GM19438 (cell line): ENCODE results near the gene ANXA3.
"Not testable (repeated sequence)": the region's sequence is repeated elsewhere in the genome, so short reads cannot be mapped to it uniquely, and the experiment has no call there.

ENCODE experiments used
- ATAC-seq: cut with Tn5 transposase; IDR thresholded peaks from one replicate; pipeline ENCODE4 v1.9.1; 2021; ENCODE audit warnings: low read depth; ENCODE audit not compliant: unreplicated experiment

Gene ANXA3

DNA sequence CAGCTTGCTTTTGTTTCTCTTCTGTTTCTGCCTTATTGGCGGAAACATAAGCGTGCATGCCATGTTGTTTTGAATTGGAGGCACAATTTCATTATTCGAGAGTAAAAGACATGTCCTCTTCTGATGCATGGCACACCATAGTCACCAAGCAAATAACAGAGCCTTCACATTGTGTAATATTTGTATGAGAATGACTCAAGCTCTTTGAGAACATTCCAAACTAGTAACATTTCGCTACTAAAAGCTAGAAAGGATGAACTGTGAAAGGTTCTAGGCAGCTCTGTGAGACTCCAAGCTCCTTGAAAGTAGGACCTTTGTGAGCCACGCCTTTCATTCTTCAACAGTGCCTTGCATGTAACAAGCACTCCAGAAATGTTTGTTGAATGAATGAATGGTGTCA, 9.2 kb upstream of the ANXA3 start:
- ATAC-seq = no peak

DNA sequence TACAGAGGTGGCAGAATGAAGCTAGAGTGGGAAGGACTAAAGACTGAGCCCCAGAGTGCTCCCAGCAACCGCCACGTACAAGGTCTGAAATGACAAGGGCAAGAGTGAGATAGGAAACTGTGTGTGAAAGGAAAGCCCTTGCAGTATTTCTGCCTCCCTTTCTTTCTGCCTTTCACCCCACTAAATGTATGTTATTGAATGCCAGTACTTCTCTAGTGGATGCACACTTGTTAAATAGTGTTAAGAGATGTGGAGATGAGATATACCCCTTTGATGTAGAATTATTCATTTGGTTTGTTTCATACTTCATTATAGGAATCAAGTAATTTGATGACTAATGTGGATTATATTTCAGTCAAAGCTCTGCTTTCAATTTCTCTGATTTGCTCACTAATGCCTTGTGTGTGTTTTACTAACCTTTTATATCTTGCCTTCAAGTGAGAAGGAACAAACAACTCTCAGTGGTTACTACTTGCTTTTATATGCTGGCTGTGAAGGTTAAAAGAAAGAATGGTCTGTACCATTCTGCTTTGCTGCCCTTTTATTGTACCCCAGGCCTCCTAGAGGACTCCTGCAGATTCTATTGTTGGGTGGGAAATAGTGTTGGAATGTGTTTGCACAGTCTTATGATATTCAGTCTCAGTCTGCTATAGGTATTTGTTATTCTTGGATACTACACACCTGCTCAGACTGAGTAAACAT, 8.0 kb upstream of the ANXA3 start:
- no peak for ATAC-seq

DNA sequence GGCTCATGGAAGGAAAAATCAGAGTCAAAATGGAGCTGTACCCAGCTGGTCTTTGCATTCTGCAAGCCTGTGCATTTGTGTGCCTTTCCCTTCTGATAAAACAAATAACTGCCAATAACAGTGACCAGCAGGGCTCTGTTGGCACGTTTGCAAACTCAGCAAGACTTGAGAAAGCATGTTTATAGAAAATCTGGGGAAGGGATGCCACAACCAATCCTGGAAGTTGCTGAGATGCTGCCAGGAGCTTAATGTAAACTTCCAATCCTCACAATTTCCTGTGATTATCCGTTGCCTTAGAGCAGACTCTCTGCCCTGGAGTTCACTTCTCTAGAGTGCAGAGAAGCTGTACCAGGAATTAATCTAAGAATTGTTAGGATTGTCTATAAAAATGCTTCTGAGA, 6.9 kb upstream of the ANXA3 start:
- ATAC-seq = no peak

DNA sequence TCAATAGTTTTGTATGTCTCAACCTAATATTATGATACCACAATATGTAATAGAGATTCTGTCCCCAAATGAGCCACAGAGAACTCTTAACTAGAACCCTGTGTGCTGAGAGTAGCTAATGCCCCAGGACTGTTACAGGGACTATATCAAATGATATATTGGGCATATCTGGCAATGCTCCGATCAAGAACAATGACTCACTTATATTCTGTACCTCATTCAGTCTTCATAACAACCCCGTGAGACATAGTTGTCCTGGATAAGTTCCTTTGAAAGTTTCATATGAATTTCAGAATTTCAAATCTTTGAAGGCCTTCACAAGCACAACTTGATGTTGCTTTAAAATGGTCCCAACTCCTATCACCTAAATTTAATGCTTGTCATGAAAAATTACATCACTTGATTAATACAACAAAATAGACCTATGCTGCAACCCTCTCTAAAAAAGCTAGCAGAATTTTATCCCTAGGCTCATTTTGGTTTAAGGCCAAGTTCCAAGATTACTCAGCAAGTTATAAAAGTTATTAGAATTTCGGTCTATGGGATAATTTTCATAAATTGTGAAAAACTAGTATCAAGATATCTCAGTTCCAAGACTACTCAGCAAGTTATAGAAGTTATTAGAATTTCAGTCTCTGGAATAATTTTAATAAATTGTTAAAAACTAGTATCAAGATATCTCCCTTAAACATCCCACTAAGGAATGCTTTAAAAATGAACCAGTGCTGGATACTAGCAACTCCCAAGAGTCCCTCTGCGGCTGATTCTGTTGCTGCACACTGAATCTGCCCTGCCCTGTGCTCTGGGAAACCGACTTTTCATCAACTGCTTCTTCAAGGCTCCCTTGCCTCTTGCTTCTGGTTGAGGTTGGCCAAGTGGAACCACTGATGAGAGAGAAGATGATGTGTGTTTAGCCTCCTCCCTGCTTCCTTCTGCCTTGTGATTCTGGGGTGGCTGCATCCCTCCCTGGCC, 6.0 kb upstream of the ANXA3 start:
- ATAC-seq = no peak

DNA sequence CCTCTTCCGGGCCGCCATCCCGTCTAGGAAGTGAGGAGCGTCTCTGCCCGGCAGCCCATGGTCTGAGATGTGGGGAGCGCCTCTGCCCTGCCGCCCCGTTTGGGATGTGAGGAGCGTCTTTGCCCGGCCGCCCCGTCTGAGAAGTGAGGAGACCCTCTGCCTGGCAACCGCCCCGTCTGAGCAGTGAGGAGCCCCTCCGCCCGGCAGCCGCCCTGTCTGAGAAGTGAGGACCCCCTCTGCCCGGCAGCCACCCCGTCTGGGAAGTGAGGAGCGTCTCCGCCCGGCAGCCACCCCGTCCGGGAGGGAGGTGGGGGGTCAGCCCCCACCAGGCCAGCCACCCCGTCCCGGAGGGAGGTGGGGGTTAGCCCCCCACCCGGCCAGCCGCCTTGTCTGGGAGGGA, 3.7 kb upstream of the ANXA3 start:
- ATAC-seq = not testable (repeated sequence)

DNA sequence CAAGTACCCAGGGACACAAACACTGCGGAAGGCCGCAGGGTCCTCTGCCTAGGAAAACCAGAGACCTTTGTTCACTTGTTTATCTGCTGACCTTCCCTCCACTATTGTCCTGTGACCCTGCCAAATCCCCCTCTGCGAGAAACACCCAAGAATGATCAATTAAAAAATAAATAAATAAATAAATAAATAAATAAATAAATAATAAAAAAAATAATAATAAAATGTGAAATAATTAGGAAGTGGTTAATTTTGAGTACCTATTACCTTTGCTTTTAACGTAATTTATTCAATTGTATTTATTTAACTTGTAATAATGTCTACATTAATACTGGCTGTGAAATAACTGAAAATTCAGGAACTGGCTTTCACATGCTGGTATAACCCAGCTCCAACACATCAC, 2.7 kb upstream of the ANXA3 start:
- not testable (repeated sequence) for ATAC-seq

DNA sequence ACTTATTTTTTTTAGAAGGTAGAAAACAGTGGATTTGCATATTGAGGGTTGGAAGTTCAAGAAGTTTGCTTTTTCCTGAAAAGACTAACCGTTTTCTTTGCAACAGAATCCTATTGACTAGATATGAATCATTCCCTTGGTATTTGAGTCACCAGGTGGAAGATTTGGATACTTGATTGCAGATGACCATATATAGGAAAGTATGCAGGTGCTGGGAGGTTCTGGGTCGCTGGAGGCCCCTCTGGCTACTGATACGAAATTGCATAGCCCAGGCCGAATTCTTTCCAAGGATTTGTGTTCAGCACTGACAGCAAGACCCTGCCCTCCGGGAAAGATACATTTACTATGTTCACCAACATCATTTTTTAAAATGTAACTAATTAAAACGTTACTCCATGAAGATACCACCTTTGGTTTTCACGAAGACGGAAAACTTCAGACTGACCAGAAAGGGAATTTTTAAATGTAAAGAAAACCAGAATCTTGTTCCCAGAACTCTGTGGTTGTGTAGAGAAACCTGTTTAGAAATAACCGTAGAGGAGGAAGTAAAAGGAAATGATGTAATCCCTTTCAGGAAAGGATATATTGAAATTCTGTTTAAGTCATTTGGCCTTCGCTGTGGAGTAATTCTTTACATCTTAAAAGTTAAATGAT, 946 bp downstream of the ANXA3 start:
- ATAC-seq = no peak

DNA sequence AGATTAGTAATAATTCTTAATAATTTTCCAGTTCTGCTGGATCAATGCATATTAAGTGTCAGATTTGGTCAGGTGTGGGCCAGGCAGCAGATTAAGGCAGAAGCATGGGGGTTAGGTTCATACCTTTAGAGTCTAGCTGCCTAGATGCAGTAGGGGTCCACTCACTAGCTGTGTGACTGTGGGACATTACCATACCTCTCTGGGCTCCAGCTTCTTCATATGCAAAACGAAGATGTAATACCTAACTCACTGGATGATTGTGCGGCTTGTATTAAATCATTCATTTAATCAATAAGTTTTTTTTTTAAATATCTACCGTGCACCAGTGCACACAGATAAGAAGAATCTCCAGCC, 1.4 kb downstream of the ANXA3 start:
- ATAC-seq = no peak

DNA sequence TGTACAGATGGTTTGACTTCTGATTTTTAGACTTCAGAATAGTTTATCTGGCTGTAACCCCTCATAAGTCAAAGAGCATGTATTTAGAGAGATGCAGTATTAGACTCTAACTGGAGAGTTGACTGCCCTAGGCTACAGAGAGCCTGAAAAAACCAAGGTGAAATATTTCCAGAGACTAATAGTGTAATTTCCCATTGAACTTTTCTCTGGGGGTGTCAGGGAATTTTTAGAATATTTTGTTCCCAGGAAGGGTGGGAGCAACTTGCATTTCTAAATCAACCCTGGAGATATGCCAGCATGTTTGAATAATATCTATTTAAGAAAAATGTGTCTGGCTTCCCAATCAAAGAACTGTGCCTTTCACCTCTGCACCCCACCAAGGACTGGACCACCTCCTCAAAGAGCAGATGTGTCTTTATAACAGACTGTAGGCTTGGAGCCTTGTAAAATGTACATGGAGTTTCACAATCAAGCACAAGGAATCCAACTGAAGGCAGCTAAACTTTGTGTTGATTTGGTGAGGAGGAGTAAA, 2.0 kb downstream of the ANXA3 start:
- ATAC-seq = no peak

DNA sequence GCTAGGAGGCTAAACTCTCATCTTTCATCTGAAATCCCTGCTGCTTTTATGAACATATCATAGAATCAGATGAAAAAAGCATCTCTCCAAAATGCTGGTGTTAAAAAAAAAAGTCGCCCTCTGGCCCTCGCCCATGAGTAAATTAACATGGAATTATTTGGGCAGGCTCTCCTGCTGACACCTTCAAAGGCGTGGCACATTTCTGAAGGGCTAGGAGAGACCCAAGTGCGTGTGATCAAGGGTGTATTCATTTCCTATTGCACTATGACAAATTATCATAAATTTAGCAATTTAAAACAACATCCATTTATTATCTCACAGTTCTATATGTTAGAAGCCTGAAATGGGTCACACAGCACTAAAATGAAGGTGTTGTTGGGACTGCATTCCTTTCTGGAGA, 5.1 kb downstream of the ANXA3 start:
- ATAC-seq = no peak

DNA sequence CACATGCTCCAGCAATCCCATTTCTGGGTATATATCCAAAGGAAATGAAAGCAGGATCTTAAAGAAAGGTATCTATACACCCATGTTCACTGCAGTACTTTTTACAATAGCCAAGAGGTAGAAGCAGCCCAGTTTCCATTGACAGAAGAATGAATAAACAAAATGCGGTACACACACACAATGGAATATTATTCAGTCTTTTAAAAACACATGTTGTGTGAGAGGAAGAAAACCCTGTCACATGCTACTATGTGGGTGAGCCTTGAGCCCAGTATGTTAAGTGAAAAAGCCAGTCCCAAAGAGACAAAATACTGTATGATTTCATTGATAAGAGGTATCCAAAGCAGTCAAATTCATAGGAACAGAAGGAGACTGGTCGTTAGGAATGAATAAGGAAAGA, 6.3 kb downstream of the ANXA3 start:
- ATAC-seq = no peak

DNA sequence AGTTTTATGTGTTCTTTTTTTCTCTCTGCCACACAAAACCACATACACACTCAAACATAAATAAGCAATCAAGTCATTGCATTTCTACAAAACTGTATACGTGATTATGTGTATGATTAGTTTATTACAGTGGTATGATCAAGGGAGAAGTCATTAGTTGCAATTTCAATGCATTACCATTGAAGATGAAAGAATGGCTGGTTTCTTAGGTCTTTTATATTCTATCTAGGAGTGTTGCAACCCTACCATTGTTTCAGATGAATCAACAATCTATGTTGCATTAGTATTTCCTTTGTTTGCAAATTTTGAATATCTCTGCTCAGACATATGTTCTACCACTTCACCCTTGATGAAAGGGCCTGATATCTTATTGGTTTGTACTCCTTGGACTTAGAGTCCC, 6.8 kb downstream of the ANXA3 start:
- no peak for ATAC-seq

DNA sequence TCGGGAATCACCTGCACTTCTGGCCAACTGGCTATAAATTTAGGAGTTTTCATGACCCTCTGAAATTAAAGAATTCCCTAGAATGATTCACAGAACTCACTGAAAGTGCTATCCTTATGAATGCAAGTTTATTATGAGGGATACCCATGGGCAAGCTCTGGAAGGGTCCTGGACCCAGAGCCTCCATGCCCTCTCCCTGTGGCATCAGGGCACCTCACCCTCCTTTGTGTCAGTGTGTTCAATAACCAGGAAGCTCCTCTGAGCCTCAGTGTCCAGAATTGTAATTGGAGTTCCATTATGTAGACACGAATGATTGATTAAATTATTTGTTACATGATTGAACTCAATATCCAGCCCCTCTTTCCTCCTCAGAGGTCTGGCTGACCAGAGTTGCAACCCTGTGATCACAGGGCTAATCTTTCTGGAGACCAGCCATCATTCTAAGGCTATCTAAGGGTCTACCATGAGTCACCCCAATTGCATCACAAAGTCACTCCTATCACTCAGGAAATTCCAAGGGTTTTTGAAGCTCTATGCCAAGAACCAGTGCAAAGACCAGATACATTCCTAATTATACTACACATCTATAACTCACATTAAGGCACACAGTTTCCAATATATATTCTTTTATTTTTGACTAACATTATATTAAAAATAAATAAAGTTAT, 8.9 kb downstream of the ANXA3 start:
- no peak for ATAC-seq

DNA sequence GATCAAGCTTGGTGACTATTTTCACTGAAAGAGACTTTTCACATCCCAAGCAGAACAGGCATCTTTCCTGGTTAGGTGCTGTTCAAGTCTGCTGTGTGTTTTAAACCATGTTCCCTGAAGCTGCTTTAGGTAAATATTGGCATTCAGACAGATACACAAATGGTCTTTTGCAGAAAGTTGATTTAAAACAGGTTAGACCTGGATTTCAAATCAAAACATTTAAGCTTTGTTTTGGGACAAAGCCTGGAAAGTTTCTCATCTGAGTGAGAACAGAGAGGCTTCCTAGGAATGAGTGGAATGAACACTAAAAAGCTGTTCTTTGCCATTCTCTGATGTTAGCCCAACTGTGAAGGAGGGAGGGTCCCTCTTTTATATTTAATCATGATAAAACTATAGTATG, 10.1 kb downstream of the ANXA3 start:
- ATAC-seq = no peak

DNA sequence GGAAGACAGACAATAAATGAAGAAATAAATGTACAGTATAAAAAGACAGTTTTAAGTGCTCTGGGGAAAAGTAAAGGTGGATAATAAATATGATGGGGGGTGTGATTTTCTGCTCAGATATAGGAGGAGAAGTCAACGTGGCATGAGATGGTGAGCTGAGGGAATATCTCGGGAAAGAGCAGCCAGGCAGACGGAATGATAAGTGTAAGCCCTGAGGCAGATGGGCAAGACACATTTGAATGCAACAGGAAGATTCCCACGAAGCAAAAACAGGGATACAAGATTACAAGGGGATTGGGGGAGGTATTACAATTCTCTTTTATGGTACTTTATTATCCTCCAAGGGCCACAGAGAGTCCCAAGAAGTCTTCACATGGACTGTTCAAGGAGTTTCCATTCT, 11.1 kb downstream of the ANXA3 start:
- ATAC-seq = no peak

DNA sequence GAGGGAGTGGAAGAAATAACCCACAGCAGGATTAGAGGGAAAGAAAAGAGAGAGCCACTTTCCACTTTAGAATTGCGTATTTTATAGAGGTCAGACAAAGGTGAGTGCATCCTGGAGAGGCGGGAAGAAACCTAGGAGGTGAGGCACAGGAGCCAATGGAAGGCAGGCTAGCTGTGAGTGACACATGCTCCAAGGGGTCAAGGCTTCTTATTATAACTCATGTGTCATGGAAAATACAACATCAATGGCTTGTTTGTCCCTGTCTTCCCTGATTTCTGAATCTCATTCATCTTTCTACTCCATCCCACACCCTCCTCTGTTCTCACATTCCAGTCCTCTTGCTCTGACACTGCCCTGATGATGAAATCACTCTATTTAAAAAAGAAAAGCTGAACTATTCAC, 14.4 kb downstream of the ANXA3 start:
- no peak for ATAC-seq

DNA sequence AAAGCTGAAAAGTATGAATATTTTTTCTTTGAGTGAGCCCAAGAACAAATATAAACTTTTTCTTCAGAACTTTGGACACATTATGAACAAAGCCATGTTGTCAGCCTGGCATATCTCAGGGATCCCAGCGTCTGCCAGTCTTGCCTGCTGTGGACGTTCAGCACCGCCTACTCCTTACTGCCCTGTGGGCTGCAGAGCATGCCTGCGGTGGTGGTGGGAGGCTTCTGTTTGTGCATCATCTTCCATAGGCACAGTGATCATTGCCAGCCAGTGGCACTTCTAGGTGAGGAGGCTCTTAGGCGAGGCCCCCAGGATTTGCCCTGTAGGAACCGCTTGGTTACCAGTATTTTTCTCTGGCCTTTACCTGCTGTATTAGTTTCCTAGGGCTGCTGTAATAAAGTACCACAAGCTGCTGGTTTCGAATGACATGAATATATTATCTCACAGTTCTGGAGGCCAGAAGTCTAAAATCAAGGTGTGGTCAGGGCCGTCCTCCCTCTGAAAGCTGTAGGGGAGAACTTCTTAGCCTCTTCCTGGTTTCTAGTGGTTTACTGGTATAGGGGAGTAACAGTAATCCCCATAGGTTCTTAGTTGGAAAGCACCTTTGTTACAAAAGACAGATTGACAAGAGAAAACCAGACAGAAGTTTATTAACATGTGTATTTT, 15.4 kb downstream of the ANXA3 start:
- peak; percentile 78 for ATAC-seq

DNA sequence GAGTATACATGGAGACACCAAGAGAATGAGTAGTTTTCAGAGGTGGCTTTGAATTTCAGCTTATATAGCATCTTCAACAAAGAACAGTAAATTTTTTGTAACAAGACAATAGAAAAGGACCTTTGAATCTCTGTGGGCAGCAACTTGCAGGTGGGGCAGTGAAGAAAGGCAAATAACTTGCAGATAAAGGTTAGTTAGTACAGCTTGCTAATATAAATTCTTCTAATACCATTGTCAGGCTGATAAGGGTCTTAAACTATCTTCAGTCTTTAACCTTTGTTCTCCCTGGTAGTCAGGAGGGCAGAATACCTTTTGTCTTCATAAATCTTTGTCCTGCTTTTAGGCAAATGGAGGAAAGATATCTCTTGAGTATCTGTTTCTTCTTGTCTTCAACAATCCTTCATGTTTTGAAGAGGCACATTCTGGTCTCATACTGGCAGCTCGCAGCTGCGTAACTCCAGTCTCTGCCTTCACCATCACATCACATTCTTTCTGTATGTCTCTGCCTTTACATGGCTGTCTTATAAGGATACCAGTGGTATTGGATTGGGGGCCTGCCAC, 16.0 kb downstream of the ANXA3 start:
- no peak for ATAC-seq

DNA sequence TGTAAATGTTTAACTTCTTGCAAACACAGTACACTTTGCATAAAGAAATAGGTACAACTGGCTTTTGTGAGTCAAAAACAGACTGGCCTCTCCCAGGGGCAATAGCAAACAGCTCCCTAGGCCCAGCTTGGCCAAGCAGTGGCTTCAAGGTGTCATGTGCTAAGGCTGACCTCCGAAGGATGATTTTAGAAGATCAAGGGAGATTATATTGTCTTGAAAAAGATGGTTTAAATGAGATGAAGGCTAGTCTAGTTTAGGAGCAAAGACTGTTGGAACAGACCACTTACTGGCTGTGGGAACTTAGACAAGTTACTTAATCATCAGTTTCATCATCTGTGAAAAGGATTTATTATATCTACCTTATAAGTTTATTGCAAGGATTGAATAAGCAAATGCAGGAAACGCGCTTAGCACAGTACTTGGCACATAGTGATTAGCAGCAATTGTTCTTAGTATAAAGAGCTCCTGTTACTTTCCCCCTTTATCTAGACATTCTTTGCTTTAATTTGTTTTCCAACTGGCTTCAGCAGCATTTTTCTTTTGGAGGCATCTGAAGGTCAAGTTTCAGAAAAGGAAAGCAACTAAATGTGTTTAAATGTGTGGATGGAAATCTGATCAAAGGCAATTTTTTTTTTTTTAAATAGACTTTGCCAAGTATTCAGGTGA, 17.2 kb downstream of the ANXA3 start:
- ATAC-seq = peak; percentile 49
